Raji (cell line): ENCODE measurements around the gene TMEM154.

ENCODE experiments used
- POLR2A ChIP-seq: IDR thresholded peaks from 2 replicates; pipeline ENCODE4 v1.6.1; 2011; ENCODE audit warnings: low read depth, low read length, control low read depth; ENCODE audit not compliant: insufficient read depth

Gene TMEM154

GRCh38 chr4:152579916-152580315, 99.9 kb downstream of the TMEM154 start:
- TF ChIP-seq POLR2A: no peak

- no peak for TF ChIP-seq POLR2A
These were observed 100.6 kb downstream of the TMEM154 start for GRCh38 chr4:152579107-152579764.

- TF ChIP-seq POLR2A: no peak
These were observed 101.1 kb downstream of the TMEM154 start for GRCh38 chr4:152578670-152579069.

- TF ChIP-seq POLR2A: no peak
These were observed 101.9 kb downstream of the TMEM154 start for GRCh38 chr4:152577708-152578396.

GRCh38 chr4:152575533-152575932, 104.3 kb downstream of the TMEM154 start:
- no peak for TF ChIP-seq POLR2A

GRCh38 chr4:152573861-152574260, 105.9 kb downstream of the TMEM154 start:
- no peak for TF ChIP-seq POLR2A

GRCh38 chr4:152572417-152573086, 107.2 kb downstream of the TMEM154 start:
- no peak for TF ChIP-seq POLR2A

- TF ChIP-seq POLR2A: no peak
These were observed 108.0 kb downstream of the TMEM154 start for GRCh38 chr4:152571770-152572169.

GRCh38 chr4:152571296-152571695, 108.5 kb downstream of the TMEM154 start:
- no peak for TF ChIP-seq POLR2A
